HG02763 (cell line): ENCODE results near the gene TIAM2.
"Not testable (repeated sequence)": the region's sequence is repeated elsewhere in the genome, so short reads cannot be mapped to it uniquely, and the experiment has no call there.

Source experiments
- ATAC-seq: cut with Tn5 transposase; IDR thresholded peaks from one replicate; pipeline ENCODE4 v1.9.1; 2021; ENCODE audit warnings: mild to moderate bottlenecking, moderate library complexity; ENCODE audit not compliant: unreplicated experiment

The TIAM2 gene

DNA sequence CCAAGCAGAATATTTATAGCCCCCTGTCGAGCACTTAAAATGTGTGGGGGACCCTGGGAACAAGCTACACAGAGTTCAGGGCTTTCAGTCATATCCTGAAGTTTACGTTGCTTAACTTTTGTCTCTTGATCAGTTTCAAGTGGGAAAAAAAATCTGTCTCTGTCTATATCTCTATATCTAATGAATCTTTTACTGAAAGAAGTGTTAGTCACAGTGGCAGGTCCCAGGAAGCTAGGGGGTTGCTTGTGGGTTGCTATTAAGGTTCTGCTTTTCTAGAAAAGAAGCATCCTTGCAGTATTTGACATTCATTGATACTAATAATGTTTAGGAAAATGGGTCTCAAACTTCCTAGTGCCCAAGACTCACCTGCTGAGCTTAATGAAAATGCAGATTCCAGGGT is 192.0 kb downstream of the TIAM2 start:
- ATAC-seq: no peak

DNA sequence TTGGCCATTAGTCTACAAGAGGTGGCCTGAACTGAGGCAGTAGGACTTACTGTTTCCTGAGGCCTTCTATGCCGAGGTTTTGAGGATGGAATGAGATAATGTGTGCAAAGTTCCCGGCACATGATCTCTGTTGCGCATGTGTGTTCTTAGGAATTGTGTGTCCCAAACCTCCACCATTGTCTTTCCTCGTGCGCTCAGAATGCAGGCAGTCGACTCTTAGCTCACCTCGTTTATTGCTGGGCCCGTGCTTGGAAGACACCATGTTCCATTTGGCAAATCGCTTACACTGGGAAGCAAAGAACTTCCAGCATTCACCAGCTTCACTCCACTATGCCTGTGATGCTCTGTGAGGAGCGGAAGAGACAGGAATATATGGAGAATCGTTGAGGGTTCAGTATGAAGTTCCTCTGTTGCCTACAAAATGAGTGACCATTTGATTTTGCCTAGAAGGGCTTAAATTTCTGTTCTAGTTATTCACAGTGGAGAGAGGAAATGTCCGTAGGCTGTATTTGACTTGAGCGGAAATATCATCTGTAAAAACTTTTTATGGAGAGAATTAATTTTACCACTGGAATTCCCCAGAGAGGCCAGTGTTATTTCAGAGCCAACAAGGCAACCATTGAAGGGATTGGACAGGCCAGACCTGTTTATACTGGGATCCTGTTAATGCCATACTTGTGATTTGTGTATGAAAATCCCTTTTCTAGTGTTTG is 193.0 kb downstream of the TIAM2 start:
- no peak for ATAC-seq

DNA sequence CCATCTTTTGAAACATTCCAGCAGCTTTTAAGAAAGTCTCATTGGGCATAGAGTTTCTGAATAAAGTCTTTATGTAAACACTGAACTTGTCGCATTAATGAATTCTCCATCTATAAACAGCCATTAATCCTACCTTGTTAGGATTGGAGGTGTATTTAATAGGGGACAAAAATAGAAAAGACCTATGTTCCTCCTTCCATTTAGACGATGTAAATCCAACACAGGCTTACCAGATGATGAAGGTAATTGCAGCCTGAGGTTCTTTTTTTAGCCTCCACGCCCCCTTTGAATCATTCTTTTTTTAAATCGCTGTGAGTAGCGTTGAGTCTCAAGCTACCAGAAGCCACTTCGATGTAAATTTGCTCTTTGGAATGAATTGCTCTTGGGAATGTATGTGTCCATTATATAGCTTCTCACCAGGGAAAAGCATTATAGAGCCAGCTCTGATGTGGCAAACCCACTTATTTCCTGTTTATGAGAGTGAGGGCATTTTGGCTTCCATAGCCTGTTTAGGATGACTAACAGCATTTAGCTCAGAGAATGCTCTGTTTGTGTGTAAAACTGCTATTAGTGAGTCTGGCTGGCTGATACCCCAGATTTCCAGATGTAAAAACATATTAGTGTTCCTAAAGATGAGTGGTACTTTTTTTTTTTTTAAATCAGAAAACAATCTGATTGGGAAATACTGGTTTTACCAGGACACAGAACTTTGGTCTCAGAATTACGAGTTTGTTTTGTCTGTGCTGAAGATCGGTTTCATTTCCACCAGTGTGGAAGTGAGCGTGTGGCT is 193.8 kb downstream of the TIAM2 start:
- no peak for ATAC-seq

DNA sequence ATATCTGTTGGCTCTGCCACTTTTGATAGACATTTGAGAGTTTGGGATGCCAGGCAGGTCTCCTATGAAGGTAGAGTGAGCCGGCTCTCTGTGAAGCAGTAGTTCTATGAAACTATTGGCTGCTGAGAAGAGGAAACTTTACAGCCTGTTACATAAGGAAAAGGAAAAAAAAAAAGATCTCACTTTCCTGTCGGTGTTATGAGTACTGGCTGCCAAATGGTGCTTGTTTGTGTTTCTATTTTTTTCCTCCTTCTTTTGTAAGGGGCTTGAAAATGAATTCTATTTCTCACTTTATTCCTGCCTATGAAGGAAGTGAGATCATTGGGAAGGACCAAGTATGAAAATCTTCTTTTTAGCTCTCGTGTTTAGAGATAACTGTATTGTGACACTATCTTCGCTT is 195.6 kb downstream of the TIAM2 start:
- ATAC-seq: no peak

DNA sequence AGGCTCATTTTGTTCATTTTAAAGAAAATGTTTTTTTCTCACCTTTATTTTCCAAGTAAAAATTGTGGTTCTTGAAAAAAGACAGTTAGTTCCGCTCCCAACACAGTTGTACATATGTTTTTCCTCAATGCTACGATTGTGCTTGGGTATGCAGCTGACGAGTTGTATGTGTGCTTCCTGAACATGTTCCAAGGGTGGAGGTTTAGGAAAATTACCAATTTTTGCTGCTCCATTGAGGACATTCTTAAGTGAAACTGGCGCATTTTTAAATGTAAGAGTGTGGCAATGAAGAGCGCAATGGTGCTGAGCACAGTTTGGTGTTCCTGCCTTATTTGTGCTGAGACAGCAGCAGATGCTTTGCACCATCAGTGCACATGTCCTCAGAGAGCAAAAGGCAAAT is 198.4 kb downstream of the TIAM2 start:
- no peak for ATAC-seq

DNA sequence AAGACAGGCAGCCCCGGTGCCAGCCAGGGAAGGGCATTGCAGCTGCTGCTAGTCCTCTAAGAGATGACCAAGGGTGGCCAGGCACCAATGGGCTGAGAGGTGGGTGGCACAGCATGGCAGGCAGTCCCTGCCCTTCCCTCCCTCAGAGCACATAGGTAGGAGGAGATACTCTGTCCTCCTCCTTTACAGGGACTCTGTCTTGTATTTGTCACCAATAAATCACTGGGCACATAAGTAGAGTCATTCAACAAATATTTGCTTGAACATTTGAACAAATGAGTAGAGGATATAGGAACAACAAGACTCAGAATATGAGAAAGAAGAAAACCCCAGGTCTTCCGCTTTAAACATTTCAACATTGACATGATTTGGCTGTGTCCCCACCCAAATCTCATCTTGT is 199.3 kb downstream of the TIAM2 start:
- no peak for ATAC-seq

DNA sequence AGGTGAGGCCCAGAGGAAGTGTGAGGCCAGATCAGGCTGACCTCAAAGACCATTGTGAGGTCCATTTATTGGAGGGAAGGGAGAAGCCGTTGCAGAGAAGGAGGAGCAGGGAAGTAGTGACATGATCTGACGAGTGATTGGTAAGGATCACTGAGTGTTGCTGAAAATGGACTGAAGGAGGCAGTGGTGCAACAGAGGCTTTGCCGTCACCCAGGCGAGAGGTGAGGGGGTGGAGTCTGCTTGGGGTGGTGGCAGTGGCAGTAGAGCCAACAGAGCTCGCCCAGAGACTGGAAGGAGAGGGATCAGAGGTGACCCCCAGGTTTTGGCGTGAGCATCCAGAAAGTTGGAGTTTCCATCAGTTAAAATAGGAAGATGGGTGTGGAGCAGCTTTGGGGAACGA is 200.8 kb downstream of the TIAM2 start:
- no peak for ATAC-seq

DNA sequence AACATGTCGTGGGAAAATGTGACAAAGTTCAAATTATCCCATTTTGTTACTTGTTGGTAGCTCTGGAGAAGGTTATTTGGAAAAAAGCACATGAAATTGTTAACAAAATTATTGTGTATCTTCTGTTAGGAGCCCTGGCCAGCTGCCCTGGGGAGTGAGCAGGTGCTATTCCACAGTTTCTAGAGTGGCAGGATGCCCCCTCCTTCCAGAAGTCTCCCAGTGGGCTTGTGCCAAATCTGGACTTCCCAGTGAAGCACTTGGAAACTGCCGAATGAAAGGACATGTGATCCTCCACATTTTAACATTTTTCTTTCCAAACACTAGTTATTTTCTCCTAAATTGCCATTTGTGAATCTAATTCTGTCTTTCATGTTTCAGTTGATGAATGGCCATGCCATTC is 201.8 kb downstream of the TIAM2 start:
- ATAC-seq: no peak

DNA sequence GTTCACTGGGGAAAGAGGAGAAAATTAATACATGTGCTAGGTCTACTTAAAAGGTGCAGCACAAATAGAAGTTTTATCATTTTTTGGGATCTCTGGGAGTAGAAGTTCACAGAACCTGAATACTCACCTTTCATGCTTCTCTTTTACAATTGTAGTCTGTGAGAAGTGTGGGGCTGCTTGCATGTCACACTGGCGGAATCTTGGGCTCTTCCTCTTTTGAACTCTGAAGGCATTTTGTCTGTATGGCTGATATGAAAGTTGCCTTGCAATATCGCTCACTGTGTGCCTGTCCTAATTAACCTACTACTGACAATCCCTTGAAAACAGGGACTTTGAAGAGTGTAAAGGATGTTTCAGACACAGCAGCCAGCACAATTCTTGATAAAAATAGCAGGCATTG is 202.8 kb downstream of the TIAM2 start:
- no peak for ATAC-seq

DNA sequence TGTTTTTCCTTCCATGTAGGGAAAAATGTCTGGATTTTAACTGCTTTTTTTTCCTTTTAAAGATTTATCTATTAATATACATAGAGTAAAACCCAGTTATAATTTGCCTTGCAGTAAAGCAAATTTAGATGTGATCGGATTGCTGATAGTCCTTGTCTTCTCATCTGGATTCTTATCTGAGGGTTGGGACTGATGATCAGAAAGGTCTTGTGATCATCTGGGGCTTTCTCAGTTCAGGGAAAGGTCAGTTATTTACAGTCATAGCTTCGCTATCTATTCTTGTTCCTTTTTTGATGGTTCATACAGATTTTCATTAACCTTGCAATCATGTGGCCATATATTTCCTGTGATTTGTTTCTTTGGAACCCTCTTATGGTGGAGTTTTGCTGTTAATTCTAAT is 204.9 kb downstream of the TIAM2 start:
- peak; percentile 67 for ATAC-seq

DNA sequence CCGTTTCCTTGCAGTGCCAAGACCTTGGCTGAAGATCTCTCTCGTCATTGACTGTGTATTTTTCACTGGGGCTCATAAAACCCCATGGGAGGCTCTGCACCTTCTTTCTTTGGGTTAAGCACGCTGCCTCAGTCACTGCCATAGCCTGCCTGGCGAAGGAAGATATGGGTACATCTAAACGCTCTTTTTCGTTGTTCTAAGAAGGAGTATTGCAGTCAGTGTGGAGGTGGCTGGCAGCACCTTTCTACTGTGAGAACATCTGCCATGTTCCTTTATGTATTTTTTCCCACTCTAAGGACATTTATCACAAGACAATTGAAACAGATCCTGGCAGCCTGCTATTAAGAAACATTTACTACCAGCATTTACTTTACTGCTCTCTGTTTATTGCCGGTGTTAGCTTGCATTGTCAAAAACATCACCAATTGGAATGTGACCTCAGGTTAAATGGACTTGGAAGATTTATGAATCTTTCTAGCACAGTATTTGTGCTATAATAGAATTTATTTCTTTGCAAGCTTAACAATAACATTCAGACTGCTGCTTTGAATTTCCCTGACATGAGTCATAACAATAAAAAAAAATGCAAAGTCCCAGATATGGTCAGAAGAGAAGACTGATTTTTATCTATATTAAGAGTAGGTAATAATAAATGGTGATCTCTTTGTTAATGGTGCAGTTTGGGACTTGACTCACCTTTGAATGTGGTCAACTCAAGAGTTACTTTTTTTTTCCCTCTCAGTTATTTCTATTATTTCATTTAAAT is 206.5 kb downstream of the TIAM2 start:
- no peak for ATAC-seq

DNA sequence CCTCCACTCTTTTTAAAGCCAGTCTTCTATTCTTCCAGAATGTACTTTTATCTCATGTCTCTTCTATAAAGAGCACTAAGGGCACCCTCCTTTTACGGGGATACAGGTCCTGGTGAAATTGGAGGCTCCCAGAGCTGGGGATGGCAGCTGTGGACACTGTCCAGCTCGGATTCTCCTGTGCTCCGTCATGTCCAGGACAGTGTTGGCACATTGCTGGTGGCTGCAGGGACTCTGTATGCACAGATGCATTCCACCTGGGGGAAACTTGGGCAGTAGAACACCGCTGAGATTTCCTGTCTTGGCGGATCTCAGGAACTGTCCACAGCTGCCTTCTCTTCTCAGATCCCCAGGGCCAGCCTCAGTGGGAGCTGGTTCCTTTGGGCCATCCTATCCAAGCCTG is 212.1 kb downstream of the TIAM2 start:
- no peak for ATAC-seq

DNA sequence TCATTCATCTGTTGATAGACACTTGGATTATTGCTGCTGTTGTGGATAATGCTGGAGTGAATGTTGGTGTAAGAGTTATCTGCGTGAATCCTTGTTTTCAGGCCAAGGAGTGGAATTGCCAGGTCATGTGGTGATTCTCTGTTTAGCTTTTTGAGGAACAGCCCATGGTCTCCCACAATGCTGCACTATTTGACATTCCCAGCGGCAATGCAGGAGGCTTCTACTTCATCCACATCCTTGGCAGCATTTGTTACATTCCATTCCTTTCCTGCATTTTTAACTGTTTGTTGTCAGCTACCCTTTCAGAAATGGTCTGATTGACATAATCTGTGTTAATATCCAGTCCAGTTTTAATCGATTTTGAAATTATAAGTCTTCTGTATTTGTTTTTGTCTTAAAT is 217.0 kb downstream of the TIAM2 start:
- ATAC-seq: no peak

DNA sequence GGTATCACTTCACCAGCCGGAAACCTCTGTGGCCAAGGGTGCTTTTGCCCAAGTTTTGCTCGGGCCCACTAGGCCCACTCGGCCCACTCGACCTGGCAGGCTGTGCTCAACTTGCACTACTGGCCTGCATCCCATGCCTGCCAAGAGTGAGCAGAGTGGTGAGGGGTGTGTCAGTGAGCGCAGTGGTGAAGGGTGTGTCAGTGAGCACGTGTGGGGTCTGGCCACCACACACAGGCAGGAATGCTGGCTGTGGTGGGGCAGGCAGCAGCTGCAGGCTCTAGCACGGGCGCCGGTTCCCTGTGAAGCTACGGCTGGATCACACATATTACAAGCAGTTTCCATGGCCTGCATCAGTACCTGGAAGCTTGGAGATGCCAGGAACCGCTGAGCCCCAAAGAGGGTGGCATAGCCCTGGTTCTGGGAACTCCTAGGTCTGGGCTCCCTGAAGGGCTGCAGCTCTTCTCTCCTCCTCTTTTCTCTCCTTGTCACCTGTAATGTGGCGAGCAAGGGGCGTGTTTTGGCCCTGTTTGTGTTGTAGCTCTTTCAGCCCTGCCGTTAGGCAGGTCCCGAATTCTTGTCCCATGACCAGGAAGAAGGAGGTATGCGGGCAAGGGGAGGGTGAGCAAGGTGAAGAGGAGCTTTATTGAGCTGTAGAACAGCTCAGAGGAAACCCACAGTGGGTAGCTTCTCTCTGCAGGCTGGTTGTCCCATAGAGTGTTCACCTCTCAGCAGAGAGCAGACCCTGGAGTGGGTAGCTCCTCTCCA is 217.7 kb downstream of the TIAM2 start:
- ATAC-seq: no peak

DNA sequence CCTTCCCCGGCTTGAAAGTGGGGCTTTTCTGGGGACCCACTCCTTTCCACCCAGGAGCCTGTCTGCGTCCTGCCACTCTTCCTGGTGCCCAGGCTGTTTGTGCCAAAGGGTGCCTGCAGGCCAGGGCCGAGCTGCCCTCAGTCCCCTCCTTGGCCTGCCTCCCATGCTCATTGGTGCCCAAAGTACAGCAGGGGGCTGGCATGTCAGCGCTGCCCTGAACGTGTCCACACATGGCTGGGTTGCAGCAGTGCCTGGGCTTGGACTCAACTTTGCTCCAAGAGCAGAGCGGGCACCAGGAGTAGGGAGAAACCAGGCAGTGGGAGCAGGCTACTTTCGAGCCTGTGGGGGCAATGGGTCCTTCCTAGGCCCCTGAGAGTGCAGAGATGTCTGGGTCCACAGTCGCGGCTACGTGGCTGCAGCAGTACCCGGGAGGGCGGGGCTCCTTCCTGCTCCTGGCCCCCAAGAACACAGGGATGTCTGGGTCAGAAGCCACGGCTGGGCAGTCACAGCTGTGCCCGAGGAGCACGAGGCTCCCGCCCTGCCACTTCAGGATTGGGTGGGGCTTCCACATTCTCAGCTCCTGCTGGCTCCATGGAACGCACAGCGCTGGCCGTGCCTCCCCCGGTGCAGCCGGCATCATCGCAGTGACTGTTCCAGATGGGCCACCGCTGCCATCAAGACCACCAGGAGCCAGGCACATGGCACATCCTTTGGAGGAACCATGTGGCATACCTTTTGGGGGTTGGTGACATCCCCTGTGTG is 218.7 kb downstream of the TIAM2 start:
- ATAC-seq: no peak

DNA sequence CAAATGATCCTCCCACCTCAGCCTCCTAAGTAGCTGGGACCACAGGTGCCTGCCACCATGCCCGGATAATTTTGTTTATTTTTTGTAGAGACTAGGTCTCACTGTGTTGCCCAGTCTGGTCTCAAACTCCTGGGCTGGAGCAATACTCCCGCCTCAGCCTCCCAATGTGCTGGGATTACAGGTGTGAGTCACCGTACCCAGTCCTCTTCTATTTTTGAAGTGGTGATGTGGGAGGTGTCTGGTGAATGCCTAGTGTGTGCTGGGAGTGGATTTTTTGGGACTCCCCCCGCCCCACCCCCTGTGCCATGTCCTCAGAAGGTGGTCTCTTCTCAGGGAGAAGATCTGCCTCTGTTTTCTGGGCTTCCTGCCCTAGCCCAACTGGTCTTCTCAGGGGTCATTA is 220.8 kb downstream of the TIAM2 start:
- ATAC-seq: no peak

DNA sequence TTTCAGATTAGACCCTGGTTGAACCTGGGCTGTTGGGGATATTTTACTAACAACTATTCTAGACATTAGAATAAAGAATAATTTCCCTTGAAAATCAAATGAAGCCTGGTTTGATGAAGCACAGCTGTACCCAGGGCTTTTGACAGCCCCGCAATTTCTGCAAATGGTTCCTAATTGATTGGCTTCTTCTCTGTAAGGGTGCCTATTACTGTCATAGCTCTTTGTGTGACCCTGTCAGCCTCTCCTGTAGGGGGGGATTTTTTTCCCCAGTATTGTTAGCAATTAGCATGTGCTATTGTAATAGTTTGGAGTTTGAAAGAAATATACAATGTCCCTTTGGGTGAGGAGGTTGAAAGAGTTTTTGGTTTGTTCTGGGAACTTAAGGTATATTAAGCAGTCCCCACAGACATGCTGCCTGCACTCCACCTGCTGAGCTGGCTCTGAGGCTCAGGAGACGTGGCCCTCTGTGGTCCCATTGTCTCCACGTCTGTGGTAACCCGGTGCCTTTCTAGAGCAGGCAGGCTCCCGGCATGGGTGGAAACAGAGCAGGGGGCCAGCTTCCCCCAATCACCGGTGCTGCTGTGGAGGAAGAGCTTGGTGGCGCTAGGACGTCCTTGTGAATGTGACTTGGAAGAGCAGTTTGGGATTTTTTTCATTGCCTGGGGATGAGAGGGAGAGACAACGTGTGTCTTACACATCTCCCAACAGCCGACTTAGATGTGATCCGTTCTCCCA is 221.4 kb downstream of the TIAM2 start:
- no peak for ATAC-seq

DNA sequence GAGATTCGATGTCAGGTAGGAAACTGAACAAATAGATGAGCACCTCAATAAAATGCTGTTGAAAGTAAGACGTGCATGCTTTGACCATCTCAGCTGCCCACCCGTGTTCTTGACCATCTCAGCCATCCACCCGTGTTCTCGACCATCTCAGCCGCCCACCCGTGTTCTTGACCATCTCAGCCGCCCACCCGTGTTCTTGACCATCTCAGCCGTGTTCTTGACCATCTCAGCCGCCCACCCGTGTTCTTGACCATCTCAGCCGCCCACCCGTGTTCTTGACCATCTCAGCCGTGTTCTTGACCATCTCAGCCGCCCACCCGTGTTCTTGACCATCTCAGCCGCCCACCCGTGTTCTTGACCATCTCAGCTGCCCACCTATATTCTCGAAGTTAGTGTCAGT is 223.6 kb downstream of the TIAM2 start:
- not testable (repeated sequence) for ATAC-seq

DNA sequence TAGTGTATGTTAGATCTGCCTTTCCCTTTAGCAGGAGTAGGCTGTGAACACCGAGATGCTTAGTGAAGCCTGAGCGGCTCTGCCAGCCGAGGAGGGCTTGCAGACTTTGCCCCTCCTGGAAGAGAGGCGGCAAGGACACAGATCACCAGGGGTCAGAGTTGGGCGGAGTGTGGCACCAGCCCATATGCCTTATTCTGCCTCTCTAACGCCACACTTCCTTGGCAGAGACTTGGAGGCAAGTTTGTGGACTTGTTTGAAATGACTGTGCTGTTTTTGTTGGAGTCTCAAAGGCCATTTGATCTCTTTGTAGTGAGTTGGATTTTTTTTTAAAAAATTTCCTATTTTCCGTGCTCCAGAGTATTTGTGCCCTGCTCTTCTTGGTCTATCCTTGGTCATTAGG is 224.2 kb downstream of the TIAM2 start:
- ATAC-seq: no peak

DNA sequence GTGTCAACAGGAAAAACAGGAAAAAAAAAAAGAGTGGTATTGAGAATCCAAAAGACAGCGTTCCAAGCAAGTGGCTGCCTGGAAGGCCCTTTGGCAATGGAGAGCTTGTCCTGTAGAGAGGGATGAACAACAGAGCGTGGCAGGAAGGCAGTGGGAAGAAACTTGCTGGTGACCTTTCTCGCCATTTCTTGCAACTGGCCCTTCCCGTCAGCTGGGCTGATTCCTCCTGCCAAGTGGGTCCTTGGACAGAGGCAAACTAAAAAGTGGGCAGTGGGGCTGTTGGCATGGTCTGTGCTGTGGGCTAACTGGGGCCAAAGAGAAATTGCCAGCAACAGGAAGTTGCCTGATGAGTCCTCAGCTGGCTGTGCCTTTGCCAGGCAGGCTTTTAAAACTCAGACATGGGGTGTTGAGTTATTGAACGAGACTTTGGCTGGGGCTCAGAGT is 224.8 kb downstream of the TIAM2 start:
- ATAC-seq: no peak
